CD8-positive, alpha-beta memory T cell (primary cell): ENCODE results near the gene CCDC194. TPM values are rescaled to one million over a fixed set of nuclear protein-coding genes. Genes with fewer than 3 reads are reported as not detected.
"Not testable (repeated sequence)": the region's sequence is repeated elsewhere in the genome, so short reads cannot be mapped to it uniquely, and the experiment has no call there.

Experiments
- CTCF ChIA-PET: fragments of 350-600 bp; sonication (Branson Sonifier 250); formaldehyde crosslinking; loops from one replicate; lab custom pipeline; 2021; ENCODE audit warnings: antibody characterized with exemption; lab: Charles Lee
- POLR2A ChIA-PET: fragments of 350-600 bp; sonication (Branson Sonifier 250); formaldehyde crosslinking; loops from one replicate; lab custom pipeline; 2021; ENCODE audit warnings: antibody characterized with exemption; lab: Charles Lee
- DNase-seq, 5 donors: peaks; one replicate each; pipeline versions ENCODE4 v3.0.0 to v3.0.0-alpha.2; 2020 to 2022; ENCODE audit warnings: mixed read lengths in 1 of 5
- H3K27ac ChIP-seq: one replicate; pipeline ENCODE4 v1.7.0; 2013; ENCODE audit warnings: low read depth, mild to moderate bottlenecking, low read length, moderate library complexity
- H3K27me3 ChIP-seq: 2 replicates; pipeline ENCODE4 v1.7.0; 2013; ENCODE audit warnings: low read length, mild to moderate bottlenecking; ENCODE audit not compliant: insufficient read depth, poor library complexity, severe bottlenecking
- H3K36me3 ChIP-seq: 2 replicates; pipeline ENCODE4 v1.7.0; 2013; ENCODE audit warnings: mild to moderate bottlenecking, low read length, moderate library complexity; ENCODE audit not compliant: insufficient read depth
- H3K4me1 ChIP-seq: 2 replicates; pipeline ENCODE4 v1.7.0; 2013; ENCODE audit warnings: mild to moderate bottlenecking, low read length, moderate library complexity; ENCODE audit not compliant: insufficient read depth
- H3K4me3 ChIP-seq: 2 replicates; pipeline ENCODE4 v1.7.0; 2013; ENCODE audit warnings: mild to moderate bottlenecking, low read length
- H3K9me3 ChIP-seq: 2 replicates; pipeline ENCODE4 v1.7.0; 2013; ENCODE audit warnings: mild to moderate bottlenecking, low read length
- H3K27ac Mint-ChIP-seq, 8 donors: one replicate each; pipeline ENCODE4 v1.8.0; 2020 to 2021; ENCODE audit warnings: mixed read lengths in 8 of 8, mild to moderate bottlenecking in 6 of 8, inconsistent platforms in 3 of 8, moderate library complexity in 3 of 8
- H3K27me3 Mint-ChIP-seq, 2 donors: one replicate each; pipeline ENCODE4 v1.8.0; 2020 to 2021; ENCODE audit warnings: mixed read lengths in 2 of 2, mild to moderate bottlenecking in 1 of 2, moderate library complexity in 1 of 2
- H3K36me3 Mint-ChIP-seq, 3 donors: one replicate each; pipeline ENCODE4 v1.8.0; 2020 to 2021; ENCODE audit warnings: mixed read lengths in 3 of 3, inconsistent platforms in 1 of 3, mild to moderate bottlenecking in 1 of 3
- H3K4me1 Mint-ChIP-seq, 3 donors: one replicate each; pipeline ENCODE4 v1.8.0; 2020 to 2021; ENCODE audit warnings: mixed read lengths in 3 of 3, inconsistent platforms in 1 of 3, mild to moderate bottlenecking in 1 of 3
- H3K4me3 Mint-ChIP-seq, 7 donors: one replicate each; pipeline ENCODE4 v1.8.0; 2020 to 2021; ENCODE audit warnings: mixed read lengths in 7 of 7, mild to moderate bottlenecking in 6 of 7, moderate library complexity in 4 of 7, inconsistent platforms in 2 of 7
- H3K9me3 Mint-ChIP-seq, 5 donors: one replicate each; pipeline ENCODE4 v1.8.0; 2020 to 2022; ENCODE audit warnings: mixed read lengths in 5 of 5, mild to moderate bottlenecking in 3 of 5, moderate library complexity in 2 of 5, inconsistent platforms in 1 of 5
- polyA plus RNA-seq: library from polyadenylated mRNA; unstranded; fragments of 300-500 nt; fragmentation: Illumina TruSeq; gene quantifications from one replicate; pipeline ENCODE4 v1.2.3, GENCODE V29; 2021
- total RNA-seq, 2 experiments: library from RNA; stranded (reverse); gene quantifications; one replicate each; pipeline ENCODE4 v1.2.3, GENCODE V29; 2021

CCDC194 gene
- total and polyA plus RNA-seq, 3 experiments from 2014 or later = 1.1 to 1.5 TPM; not detected in 1

DNA sequence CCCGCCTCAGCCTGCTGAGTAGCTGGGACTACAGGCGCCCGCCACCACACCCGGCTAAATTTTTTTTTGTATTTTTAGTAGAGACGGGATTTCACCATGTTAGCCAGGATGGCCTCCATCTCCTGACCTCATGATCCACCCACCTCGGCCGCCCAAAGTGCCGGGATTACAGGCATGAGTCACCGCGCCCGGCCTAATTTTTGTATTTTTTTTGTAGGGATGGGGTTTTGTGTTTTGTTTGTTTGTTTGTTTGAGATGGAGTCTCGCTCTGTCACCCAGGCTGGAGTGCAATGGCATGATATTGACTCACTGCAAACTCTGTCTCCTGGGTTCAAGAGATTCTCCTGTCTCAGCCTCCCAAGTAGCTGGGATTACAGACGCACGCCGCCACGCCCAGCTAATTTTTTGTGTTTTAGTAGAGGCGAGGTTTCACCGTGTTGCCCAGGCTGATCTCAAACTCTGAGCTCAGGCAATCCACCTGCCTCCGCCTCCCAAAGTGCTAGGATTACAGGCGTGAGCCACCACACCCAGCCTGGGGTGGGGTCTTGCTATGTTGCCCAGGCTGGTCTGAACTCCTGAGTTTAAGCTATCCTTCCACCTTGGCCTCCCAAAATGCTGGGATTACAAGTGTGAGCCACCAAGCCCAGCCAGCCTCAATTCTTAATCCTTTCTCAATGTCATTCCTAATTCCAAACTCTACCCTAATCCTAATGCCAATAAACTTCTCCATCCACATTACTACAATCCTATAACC is 30.0 kb downstream of the CCDC194 start:
- peaks cover 8 to 19% of the 10 kb centered on the region in 2 donors for H3K27me3 Mint-ChIP-seq
- POLR2A ChIA-PET, H3K4me3 ChIP-seq, H3K9me3 Mint-ChIP-seq, H3K9me3 ChIP-seq, H3K4me3 Mint-ChIP-seq, H3K27ac Mint-ChIP-seq, H3K27me3 ChIP-seq, DNase-seq, H3K36me3 Mint-ChIP-seq, H3K27ac ChIP-seq, H3K4me1 ChIP-seq, H3K4me1 Mint-ChIP-seq, H3K36me3 ChIP-seq: not testable (repeated sequence)
- CTCF ChIA-PET = interaction anchor here (0.9 to 1.2 kb wide), 2 partner anchors 22 to 51 kb away, joined by 3 to 4 read pairs; no protein-coding TSS in a partner anchor

- CTCF ChIA-PET = interaction anchor here (1.0 kb wide), 1 partner anchor 26 kb away, joined by 3 read pairs; no protein-coding TSS in a partner anchor
- POLR2A ChIA-PET = no interaction called here
- DNase-seq = no peak
Observed at GRCh38 chr19:17359905-17360800, 33.8 kb downstream of the CCDC194 start.

DNA sequence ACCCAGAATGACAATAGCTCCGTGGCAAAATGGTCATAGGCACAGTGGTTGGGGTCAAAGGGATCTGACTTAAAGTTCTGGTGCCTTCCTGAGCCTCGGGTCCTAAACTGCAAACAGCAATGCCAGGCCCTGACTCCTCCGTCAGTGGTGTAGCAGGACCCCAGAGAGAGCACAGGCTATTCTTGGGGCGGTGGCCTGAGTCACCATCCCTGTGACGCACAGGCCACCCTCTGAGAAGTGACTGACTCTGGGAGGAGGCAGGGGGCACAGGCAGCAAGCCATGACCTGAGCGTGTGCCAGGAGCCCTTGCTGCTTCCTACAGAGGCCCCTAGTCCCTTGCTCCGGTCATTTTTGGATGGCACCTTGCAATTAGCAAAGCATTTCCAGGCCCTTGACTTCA is 35.6 kb downstream of the CCDC194 start:
- no peaks in the 10 kb centered on the region for H3K36me3 ChIP-seq
- Mint-ChIP-seq H3K36me3 (no peaks in the 10 kb centered on the region), H3K27me3 (peaks cover 2 to 4% of the 10 kb centered on the region in 2 donors), H3K9me3 (no peaks in the 10 kb centered on the region), H3K27ac (no peak overlapping the region), H3K4me3 (no peak overlapping the region), H3K4me1 (no peaks in the 10 kb centered on the region)
- no peaks in the 10 kb centered on the region for H3K27me3 ChIP-seq
- H3K27ac ChIP-seq = no peak overlapping the region
- DNase-seq = no peak
- no peaks in the 10 kb centered on the region for H3K9me3 ChIP-seq
- ChIA-PET POLR2A (interaction anchor here (0.7 kb wide), 1 partner anchor 815 kb away, joined by 3 read pairs; no protein-coding TSS in a partner anchor), CTCF (interaction anchor here (0.7 kb wide), 1 partner anchor 13 kb away, joined by 3 read pairs; no protein-coding TSS in a partner anchor)
- no peaks in the 10 kb centered on the region for H3K4me1 ChIP-seq
- H3K4me3 ChIP-seq = no peak overlapping the region

More at GRCh38 chr19:17359905-17360800, 33.8 kb downstream of the CCDC194 start:
- H3K9me3 ChIP-seq = no peaks in the 10 kb centered on the region
- Mint-ChIP-seq H3K27me3 (peaks cover 3% of the 10 kb centered on the region in 2 donors), H3K27ac (no peak overlapping the region), H3K4me3 (no peak overlapping the region), H3K4me1 (no peaks in the 10 kb centered on the region), H3K9me3 (no peaks in the 10 kb centered on the region), H3K36me3 (no peaks in the 10 kb centered on the region)
- no peaks in the 10 kb centered on the region for H3K36me3 ChIP-seq
- no peak overlapping the region for H3K4me3 ChIP-seq
- H3K4me1 ChIP-seq = no peaks in the 10 kb centered on the region
- H3K27me3 ChIP-seq = no peaks in the 10 kb centered on the region
- H3K27ac ChIP-seq = no peak overlapping the region

DNA sequence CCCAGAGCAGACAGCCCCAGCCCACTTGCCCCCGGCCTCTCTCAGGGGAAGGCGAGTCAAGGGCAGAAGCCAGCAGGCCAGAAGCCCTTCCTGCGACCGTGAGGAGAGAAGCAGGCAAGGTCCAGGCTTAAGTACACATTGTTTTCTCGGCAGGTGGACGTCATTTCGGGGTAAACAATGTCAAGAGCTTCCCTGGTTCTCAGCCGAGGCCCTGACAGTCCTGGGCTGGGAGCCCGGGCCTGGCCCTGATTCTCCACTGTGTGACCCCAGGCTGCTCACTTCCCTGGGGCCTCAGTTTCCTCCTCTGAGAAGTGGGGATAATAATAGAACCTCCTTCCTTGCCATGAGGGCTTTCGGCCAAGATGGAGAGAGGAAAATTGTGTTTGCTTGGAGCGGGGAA is 36.3 kb downstream of the CCDC194 start:
- Histone ChIP-seq H3K9me3 (no peaks in the 10 kb centered on the region), H3K4me3 (no peak overlapping the region), H3K36me3 (no peaks in the 10 kb centered on the region), H3K27me3 (no peaks in the 10 kb centered on the region), H3K27ac (no peak overlapping the region), H3K4me1 (no peaks in the 10 kb centered on the region)
- Mint-ChIP-seq H3K9me3 (no peaks in the 10 kb centered on the region), H3K27me3 (peaks cover 3 to 8% of the 10 kb centered on the region in 2 donors), H3K4me3 (no peak overlapping the region), H3K4me1 (no peaks in the 10 kb centered on the region), H3K27ac (no peak overlapping the region), H3K36me3 (no peaks in the 10 kb centered on the region)
- CTCF ChIA-PET = interaction anchor here (0.7 kb wide), 1 partner anchor 12 kb away, joined by 3 read pairs; no protein-coding TSS in a partner anchor
- DNase-seq = no peak
- POLR2A ChIA-PET = no interaction called here

- POLR2A ChIA-PET = no interaction called here
- Mint-ChIP-seq H3K4me1 (no peaks in the 10 kb centered on the region), H3K4me3 (no peak overlapping the region), H3K36me3 (no peaks in the 10 kb centered on the region), H3K27me3 (peaks cover 6 to 10% of the 10 kb centered on the region in 2 donors), H3K27ac (peak overlapping the region in 1 of 8 donors; percentile 13), H3K9me3 (no peaks in the 10 kb centered on the region)
- H3K36me3 ChIP-seq = no peaks in the 10 kb centered on the region
- H3K4me1 ChIP-seq = no peaks in the 10 kb centered on the region
- no peaks in the 10 kb centered on the region for H3K9me3 ChIP-seq
- no peak for DNase-seq
- CTCF ChIA-PET = no interaction called here
- no peak overlapping the region for H3K4me3 ChIP-seq
- H3K27me3 ChIP-seq = no peaks in the 10 kb centered on the region
- H3K27ac ChIP-seq = no peak overlapping the region
Observed at GRCh38 chr19:17357078-17357666, 36.8 kb downstream of the CCDC194 start.

DNA sequence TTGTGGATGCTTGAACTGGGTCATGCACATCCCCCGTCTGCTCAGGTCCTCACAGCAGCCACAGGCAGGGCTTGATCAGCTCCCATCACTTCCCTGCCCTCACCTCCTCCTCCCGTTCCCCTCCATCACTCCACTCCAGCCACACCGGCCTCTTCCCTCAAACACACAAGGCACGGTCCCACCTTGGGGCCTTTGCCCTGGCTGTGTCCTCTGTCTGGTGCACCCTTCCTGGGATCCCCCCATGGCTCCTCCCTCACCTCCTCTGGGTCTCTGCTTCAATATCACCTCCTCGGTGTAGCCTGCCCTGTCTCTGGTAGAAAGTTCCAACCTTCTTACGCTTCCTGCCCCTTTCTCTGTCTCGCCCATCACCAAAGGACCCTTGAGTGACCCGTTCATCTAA is 40.6 kb downstream of the CCDC194 start:
- H3K36me3 ChIP-seq = no peaks in the 10 kb centered on the region
- CTCF ChIA-PET = no interaction called here
- POLR2A ChIA-PET = no interaction called here
- H3K9me3 ChIP-seq = no peaks in the 10 kb centered on the region
- H3K27me3 ChIP-seq = peaks cover 6% of the 10 kb centered on the region
- Mint-ChIP-seq H3K9me3 (no peaks in the 10 kb centered on the region), H3K27ac (no peak overlapping the region), H3K36me3 (no peaks in the 10 kb centered on the region), H3K27me3 (peaks cover 10 to 36% of the 10 kb centered on the region in 2 donors), H3K4me3 (no peak overlapping the region), H3K4me1 (peaks cover 0 to 6% (median 0%) of the 10 kb centered on the region in 3 donors)
- H3K27ac ChIP-seq = no peak overlapping the region
- no peak overlapping the region for H3K4me3 ChIP-seq
- DNase-seq = no peak
- H3K4me1 ChIP-seq = no peaks in the 10 kb centered on the region

GRCh38 chr19:17352608-17353280 is 41.3 kb downstream of the CCDC194 start:
- Mint-ChIP-seq H3K4me3 (no peak overlapping the region), H3K27ac (no peak overlapping the region), H3K36me3 (no peaks in the 10 kb centered on the region), H3K27me3 (peaks cover 13 to 40% of the 10 kb centered on the region in 2 donors), H3K9me3 (no peaks in the 10 kb centered on the region), H3K4me1 (peaks cover 0 to 6% (median 0%) of the 10 kb centered on the region in 3 donors)
- no peaks in the 10 kb centered on the region for H3K4me1 ChIP-seq
- no peaks in the 10 kb centered on the region for H3K36me3 ChIP-seq
- CTCF ChIA-PET = no interaction called here
- no peak for DNase-seq
- peaks cover 6% of the 10 kb centered on the region for H3K27me3 ChIP-seq
- POLR2A ChIA-PET = no interaction called here
- no peak overlapping the region for H3K4me3 ChIP-seq
- H3K9me3 ChIP-seq = no peaks in the 10 kb centered on the region
- H3K27ac ChIP-seq = no peak overlapping the region
